ENCODE data around the gene PPM1A. TPM values are rescaled to one million over a fixed set of nuclear protein-coding genes. Genes with fewer than 3 reads are reported as not detected.

PPM1A gene
- total RNA-seq, 2 experiments from 2014 or later = 54.5 to 55.2 TPM

- Mint-ChIP-seq H3K27me3 (peaks cover 21% of the 10 kb centered on the region), H3K4me3 (no peak overlapping the region), H3K36me3 (ENCODE audit: low read depth) (no peaks in the 10 kb centered on the region), H3K27ac (no peak overlapping the region), H3K9me3 (no peaks in the 10 kb centered on the region), H3K4me1 (no peaks in the 10 kb centered on the region)
- CTCF ChIA-PET = interaction anchor here (2.0 kb wide), 1 partner anchor 15 kb away, joined by 8 read pairs; no protein-coding TSS in a partner anchor
- POLR2A ChIA-PET = no interaction called here
- no peak for DNase-seq
Observed at GRCh38 chr14:60346706-60347105, 97.7 kb downstream of the PPM1A start.

DNA sequence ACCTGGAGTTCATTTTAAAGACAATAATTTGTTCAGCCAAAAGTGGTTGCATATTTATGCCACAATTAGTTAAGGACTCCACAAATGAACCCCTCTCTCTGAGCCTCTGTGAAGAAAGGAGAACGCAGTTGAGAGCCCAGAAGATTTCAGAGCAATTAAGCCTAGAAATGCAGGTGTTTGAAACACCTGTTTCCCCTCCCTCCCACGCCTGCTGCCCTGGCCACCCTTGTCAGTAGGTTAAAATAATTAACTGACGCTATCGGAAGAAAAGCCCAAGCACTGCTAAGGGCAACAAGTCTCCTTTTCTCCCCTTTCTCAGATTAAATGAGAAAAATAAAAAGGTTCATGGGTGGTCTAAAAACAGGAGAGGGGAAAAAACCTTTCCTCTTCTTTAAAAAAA, 99.2 kb downstream of the PPM1A start:
- H3K9me3 Mint-ChIP-seq = no peaks in the 10 kb centered on the region
- no peak overlapping the region for H3K4me3 Mint-ChIP-seq
- ChIA-PET CTCF (interaction anchor here (0.6 to 2.0 kb wide), 5 partner anchors 9 to 214 kb away, joined by 3 to 8 read pairs (median 4); no protein-coding TSS in a partner anchor), POLR2A (no interaction called here)
- peaks cover 23% of the 10 kb centered on the region for H3K27me3 Mint-ChIP-seq
- H3K27ac Mint-ChIP-seq = no peak overlapping the region
- no peaks in the 10 kb centered on the region for H3K4me1 Mint-ChIP-seq
- H3K36me3 Mint-ChIP-seq (ENCODE audit: low read depth) = no peaks in the 10 kb centered on the region
- DNase-seq = no peak

Other genes starting within 250 kb of the PPM1A start
- 10 to 100 TPM; 32.6 to 34.7 TPM for gene PCNX4, start 157.3 kb upstream of the PPM1A start, total RNA-seq
- gene DHRS7, start 83.8 kb upstream of the PPM1A start, total RNA-seq = 10 to 100 TPM; 76.5 to 77.9 TPM
- not detected for gene C14orf39, start 236.8 kb downstream of the PPM1A start, total RNA-seq

Data from activated CD4-positive, alpha-beta memory T cell treated with anti-CD3 and anti-CD28 coated beads, Interleukin-2, amount 10 ng/mL, durations not matched to agents 7 days and 5 days (primary cell).